Stimulated activated CD8-positive, alpha-beta memory T cell treated with anti-CD3 and anti-CD28 coated beads, Interleukin-12 subunit alpha, Interleukin-12 subunit beta, amount 100 ng/mL, for 24 hours (primary cell): ENCODE measurements around the gene IFITM10.
"Not testable (repeated sequence)": the region's sequence is repeated elsewhere in the genome, so short reads cannot be mapped to it uniquely, and the experiment has no call there.

ENCODE experiments used
- DNase-seq: peaks from one replicate; pipeline ENCODE4 v3.0.0-alpha.2; 2020; ENCODE audit errors: extremely low read depth

Gene IFITM10

DNA sequence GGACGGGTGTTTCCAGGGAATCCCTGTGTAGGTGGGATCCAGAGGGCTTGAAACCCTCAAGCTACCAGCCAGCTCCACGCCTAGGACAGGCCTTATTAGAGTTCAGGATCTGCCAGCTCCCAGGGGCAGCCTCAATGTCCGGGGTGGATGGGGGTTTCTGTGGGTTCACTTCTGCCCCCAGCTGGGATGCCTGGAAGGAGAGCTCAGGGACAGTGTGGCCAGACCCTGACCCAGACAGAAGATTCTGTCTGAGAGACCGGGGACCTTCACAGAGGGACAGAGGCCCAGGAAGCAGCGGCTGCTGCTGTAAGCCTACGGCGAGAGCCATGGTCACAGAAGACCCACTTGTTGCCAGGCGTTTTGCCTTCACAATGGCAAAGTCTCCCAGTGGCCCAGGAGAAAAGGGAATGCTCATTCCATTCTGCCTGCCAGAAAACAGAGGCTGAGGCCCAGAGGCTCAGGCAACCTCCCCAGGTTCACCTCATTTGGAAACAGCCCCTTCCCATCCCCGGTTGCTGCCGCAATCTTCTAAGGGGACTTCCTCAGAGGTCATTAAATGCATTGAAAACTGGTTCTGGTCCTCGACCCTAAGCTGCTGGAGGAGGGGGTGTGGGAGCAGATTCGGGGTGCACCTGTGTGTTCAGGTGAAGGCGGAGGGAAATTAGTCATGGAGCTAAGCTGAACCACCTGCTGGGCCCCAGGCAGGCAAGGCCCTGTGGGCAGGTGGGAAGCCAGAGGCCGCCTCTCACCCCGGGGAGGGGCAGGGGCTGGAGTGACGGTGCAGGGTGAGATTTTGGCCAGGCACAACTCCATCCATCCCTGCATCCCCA, 58.3 kb downstream of the IFITM10 start:
- no peak for DNase-seq

DNA sequence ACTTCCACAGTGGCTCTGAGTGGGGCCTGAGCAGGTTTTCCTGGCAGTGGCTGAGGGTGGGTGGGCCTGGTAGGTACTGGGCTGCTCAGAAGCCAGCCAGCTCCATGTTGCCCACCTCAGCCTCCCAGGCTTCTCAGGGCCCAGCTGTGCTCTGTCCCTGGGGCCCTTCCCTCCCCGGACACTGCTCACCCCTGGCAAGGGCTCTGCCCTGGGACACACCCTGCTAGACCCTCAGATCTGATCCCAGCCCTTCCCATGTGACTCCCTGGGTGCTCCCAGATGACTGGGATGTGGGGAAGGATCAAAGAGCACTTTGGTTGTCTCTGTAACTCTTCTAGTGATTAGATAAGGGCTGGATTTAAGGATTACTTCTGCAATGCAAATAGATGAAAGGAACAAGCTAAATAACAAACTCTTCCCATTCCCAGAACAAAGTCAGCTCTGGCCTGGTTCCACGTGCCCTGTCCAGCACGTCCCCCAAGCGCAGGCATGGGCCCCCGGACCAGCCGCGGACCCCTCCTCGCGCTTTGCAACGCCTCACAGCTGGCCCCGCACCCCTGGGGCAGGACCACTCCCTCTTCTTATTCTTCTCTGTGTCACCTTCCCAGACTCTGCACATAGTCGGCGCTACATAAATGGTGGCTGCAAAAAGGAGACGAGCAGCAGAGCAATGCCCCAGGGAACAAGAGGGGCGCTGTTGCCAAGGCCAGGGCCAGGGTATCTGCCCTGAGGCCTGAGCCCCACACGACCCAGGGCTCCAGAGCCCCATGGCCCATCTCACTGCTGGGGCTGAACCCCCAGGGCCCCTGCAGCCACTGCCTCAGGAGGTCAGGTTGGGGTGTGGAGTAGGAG, 59.1 kb downstream of the IFITM10 start:
- DNase-seq, result no peak

GRCh38 chr11:1690167-1691025, 60.0 kb downstream of the IFITM10 start:
- no peak for DNase-seq

DNA sequence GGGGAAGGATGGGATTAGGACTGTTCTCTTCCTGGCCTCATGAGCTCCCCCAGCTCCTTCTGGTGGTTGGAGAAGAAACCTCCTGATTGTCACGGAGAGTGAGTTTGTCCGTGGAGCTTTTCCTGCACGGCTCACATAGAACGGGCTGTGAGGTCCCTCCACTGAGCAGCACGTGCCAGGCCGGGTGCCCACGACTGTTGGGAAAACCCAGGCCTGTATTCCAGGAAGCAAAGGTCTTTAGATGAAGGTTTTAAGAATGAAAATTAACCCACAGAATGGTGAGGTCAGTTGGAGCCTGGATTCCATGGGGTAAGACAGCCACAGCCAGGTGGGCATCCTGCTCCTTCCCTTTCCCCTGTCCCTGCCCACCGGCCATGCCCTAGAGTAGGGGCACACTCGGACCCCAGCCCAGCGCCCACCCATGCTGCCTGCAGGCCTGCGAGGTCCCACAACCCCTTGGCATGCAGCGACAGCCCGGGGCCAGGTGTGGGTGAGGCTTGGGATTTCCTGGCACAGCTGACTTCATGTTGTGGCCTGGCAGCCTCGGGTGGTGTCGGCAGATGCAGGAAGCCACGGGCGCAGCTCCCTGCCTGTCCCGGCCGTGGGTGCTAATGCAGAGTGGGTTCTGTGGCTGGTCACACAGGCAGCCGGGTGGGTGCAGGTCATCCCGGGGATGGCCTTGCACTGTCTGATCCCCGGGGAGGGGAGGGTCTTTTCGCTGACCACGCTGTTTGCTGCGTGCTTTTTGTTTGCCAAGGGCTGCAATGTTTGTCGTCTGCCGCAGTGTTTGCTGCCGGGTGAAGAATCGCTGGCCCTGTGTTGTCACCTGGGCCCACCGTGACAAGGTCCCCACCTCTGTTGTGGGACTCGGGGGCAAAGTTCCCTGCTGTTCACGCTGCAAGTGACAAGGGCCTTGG, 60.9 kb downstream of the IFITM10 start:
- not testable (repeated sequence) for DNase-seq

GRCh38 chr11:1688336-1688947, 62.0 kb downstream of the IFITM10 start:
- DNase-seq, result not testable (repeated sequence)

- not testable (repeated sequence) for DNase-seq
Measured at GRCh38 chr11:1686220-1686619, 64.2 kb downstream of the IFITM10 start.

DNA sequence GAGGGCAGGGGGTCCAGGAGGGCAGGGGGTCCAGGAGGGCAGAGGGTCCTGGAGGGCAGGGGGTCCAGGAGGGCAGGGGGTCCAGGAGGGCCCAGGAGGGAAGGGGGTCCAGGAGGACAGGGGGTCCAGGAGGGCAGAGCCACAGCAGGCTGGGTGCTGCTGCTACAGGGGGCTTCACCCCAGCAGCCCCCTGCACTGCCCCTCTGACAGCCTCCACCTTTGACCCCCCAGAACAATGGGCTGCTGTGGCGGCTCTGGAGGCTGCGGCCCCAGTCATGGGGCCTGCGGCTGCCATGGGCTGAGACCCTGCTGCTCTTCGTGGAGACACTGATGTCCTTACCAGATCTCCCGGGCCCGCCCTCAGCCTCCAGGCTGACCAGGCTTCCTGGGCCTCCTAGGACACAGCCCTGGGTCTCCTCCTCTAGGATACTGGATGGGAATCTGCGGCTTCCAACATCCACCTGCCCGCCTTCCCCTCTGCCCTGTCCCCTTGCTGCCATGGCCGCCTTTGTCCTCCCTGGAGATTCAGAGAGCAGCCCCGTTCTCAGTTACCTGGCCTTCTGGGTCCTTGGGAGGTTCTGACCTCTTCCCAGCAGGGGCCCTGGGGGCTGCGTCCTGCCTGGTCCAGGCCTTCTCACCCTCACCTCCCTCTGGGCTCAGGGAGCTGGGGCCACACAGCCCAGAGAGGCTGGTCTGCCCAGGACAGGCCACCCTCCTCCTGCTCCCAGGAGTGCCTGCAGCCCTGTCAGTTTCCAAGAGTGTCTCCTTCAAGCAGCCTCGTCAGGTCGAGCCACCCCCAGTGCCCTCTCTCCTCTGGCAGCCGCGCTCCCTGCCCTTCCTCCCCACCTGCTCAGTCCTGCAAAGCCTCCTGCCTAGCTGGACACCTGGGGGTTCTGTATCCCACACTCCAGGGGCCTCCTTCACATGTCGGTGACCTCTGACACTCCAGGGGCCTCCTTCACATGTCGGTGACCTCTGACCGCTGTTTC, 65.2 kb downstream of the IFITM10 start:
- not testable (repeated sequence) for DNase-seq

GRCh38 chr11:1683904-1684572, 66.4 kb downstream of the IFITM10 start:
- not testable (repeated sequence) for DNase-seq

- DNase-seq, result not testable (repeated sequence)
Measured at GRCh38 chr11:1683216-1683615, 67.2 kb downstream of the IFITM10 start.
